ENCODE results near the gene PLCE1. TPM values are rescaled to one million over a fixed set of nuclear protein-coding genes. Genes with fewer than 3 reads are reported as not detected.

Gene PLCE1
- total RNA-seq, 1 experiment from 2014 or later, result 0.13 TPM

DNA sequence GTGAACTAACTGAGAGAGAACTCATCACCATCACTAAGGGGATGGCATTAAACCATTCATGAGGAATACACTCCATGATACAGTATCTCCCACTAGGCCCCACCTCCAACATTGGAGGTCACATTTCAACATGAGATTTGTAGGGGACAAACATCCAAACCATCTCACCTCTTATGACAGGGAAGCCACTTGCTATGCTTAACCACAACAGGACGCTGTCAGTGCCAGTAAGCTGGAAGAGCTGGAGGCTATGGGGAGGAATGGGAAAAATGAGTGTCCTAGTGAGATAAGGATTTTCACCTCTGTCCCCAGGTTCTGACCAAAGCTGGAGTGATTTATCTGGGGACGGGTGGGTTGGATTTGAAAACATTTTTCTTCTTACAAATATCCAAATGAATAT, 17.6 kb downstream of the PLCE1 start:
- TF ChIP-seq, protein P1, sequence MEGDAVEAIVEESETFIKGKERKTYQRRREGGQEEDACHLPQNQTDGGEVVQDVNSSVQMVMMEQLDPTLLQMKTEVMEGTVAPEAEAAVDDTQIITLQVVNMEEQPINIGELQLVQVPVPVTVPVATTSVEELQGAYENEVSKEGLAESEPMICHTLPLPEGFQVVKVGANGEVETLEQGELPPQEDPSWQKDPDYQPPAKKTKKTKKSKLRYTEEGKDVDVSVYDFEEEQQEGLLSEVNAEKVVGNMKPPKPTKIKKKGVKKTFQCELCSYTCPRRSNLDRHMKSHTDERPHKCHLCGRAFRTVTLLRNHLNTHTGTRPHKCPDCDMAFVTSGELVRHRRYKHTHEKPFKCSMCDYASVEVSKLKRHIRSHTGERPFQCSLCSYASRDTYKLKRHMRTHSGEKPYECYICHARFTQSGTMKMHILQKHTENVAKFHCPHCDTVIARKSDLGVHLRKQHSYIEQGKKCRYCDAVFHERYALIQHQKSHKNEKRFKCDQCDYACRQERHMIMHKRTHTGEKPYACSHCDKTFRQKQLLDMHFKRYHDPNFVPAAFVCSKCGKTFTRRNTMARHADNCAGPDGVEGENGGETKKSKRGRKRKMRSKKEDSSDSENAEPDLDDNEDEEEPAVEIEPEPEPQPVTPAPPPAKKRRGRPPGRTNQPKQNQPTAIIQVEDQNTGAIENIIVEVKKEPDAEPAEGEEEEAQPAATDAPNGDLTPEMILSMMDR (conservative IDR thresholded peaks at IDR 0.05), result no peak

More for the DNA sequence above, 17.6 kb downstream of the PLCE1 start:
- WGBS (ENCODE audit: extremely low coverage, insufficient read length, low lambda C conversion rate), result no CpG with 5 or more reads among the region's 2 CpGs
- Histone ChIP-seq H2AK5ac (ENCODE audit: insufficient read length, low read length) (no peak overlapping the region), H3K4ac (ENCODE audit: low read depth, low read length) (no peak overlapping the region), H2BK12ac (ENCODE audit: insufficient read length, low read depth, low read length) (no peak overlapping the region), H3T11ph (ENCODE audit: low read length) (no peak overlapping the region), H3K79me2 (ENCODE audit: insufficient read depth, low read length) (no peaks in the 10 kb centered on the region), H2BK20ac (ENCODE audit: low read depth, low read length, poor library complexity, severe bottlenecking) (no peak overlapping the region), H4K91ac (ENCODE audit: insufficient read length, low read depth, low read length) (no peak overlapping the region), H3K4me1 (ENCODE audit: insufficient read depth, low read length) (no peaks in the 10 kb centered on the region), H2BK120ac (ENCODE audit: low read depth, low read length, poor library complexity, severe bottlenecking) (no peak overlapping the region), H4K5ac (ENCODE audit: insufficient read length, low read depth, low read length) (no peak overlapping the region), H3K4me2 (ENCODE audit: insufficient read depth, insufficient read length, low read length) (no peak overlapping the region), H3K56ac (ENCODE audit: insufficient read length, low read depth, low read length) (no peak overlapping the region), H2BK15ac (ENCODE audit: low read depth, low read length) (no peak overlapping the region), H2BK5ac (ENCODE audit: insufficient read length, low read length) (no peak overlapping the region), H3K23ac (ENCODE audit: insufficient read length, low read depth, low read length) (no peak overlapping the region), H4K8ac (replicated peaks; ENCODE audit: insufficient read length, low read depth, low read length) (no peak overlapping the region), H3K27me3 (ENCODE audit: insufficient read depth, low read length) (no peaks in the 10 kb centered on the region), H4K20me1 (ENCODE audit: control insufficient read depth, insufficient read depth, insufficient read length) (no peaks in the 10 kb centered on the region), H3K18ac (ENCODE audit: insufficient read length, low read depth, low read length) (no peak overlapping the region), H2AFZ (ENCODE audit: low read length) (no peak overlapping the region), H3K14ac (ENCODE audit: insufficient read depth, low read length) (no peak overlapping the region), H3K9ac (ENCODE audit: extremely low read depth, insufficient read length, low read length) (no peak overlapping the region), H3K23me2 (ENCODE audit: insufficient read length, low read depth, low read length, poor library complexity, severe bottlenecking) (no peaks in the 10 kb centered on the region), H3K79me1 (ENCODE audit: insufficient read depth, low read depth, low read length, poor library complexity, severe bottlenecking) (no peaks in the 10 kb centered on the region), H3K9me3 (ENCODE audit: control insufficient read depth, low read depth, low read length) (no peaks in the 10 kb centered on the region), H3K27ac (ENCODE audit: insufficient read length, low read depth, low read length) (no peak overlapping the region)
- Mint-ChIP-seq H3K27ac (no peak overlapping the region), H3K27me3 (ENCODE audit: low read depth) (peaks cover 8% of the 10 kb centered on the region), H3K9me3 (no peaks in the 10 kb centered on the region; a peak in 1 of 5 replicates), H3K4me1 (peaks cover 4 to 6% of the 10 kb centered on the region in 2 experiments), H3K4me3 (no peak overlapping the region), H3K36me3 (ENCODE audit: insufficient read depth in 1 of 3, low read depth in 3 of 3) (no peaks in the 10 kb centered on the region; a peak in 2 of 7 replicates)
- no peak for DNase-seq

Data from H9 (cell line).